ENCODE data around the gene RPIA.

RPIA gene

GRCh38 chr2:88711897-88712296 lies 20.4 kb downstream of the RPIA start:
- ChIA-PET CTCF (no interaction called here), POLR2A (no interaction called here)
- no peak for DNase-seq (ENCODE audit: extremely low spot score)
- TF ChIP-seq L3MBTL2 (conservative IDR thresholded peaks at IDR 0.05) (no peak), SP1 (IDR thresholded peaks at IDR 0.05) (no peak), PKNOX1 (IDR thresholded peaks at IDR 0.05) (no peak), BHLHE40 (IDR thresholded peaks at IDR 0.05; ENCODE audit: borderline replicate concordance) (no peak), FOXA1 (IDR thresholded peaks at IDR 0.05) (no peak), ZNF384 (IDR thresholded peaks at IDR 0.05) (no peak), TARDBP (IDR thresholded peaks at IDR 0.05) (no peak)

GRCh38 chr2:88713408-88713807 lies 21.9 kb downstream of the RPIA start:
- CTCF ChIA-PET, result interaction anchor here (0.7 kb wide), 1 partner anchor 217 kb away, joined by 3 read pairs; no protein-coding TSS in a partner anchor
- DNase-seq (ENCODE audit: extremely low spot score), result no peak
- POLR2A ChIA-PET, result no interaction called here
- TF ChIP-seq PKNOX1 (IDR thresholded peaks at IDR 0.05), result no peak
- no peak for TF ChIP-seq FOXM1 (IDR thresholded peaks at IDR 0.05; ENCODE audit: borderline replicate concordance)
- TF ChIP-seq LEF1 (IDR thresholded peaks at IDR 0.05; ENCODE audit: borderline replicate concordance), result no peak
- TF ChIP-seq FOXA1 (IDR thresholded peaks at IDR 0.05), result no peak
- TF ChIP-seq ELF4 (IDR thresholded peaks at IDR 0.05), result no peak
- TF ChIP-seq ZNF384 (IDR thresholded peaks at IDR 0.05), result no peak
- no peak for TF ChIP-seq ARNT (IDR thresholded peaks at IDR 0.05)
- TF ChIP-seq HDGF (IDR thresholded peaks at IDR 0.05; ENCODE audit: borderline replicate concordance), result no peak
- TF ChIP-seq NFRKB (IDR thresholded peaks at IDR 0.05), result no peak
- no peak for TF ChIP-seq TARDBP (IDR thresholded peaks at IDR 0.05)
- TF ChIP-seq SP1 (IDR thresholded peaks at IDR 0.05), result no peak
- TF ChIP-seq L3MBTL2 (conservative IDR thresholded peaks at IDR 0.05), result no peak
- no peak for TF ChIP-seq CTBP1 (IDR thresholded peaks at IDR 0.05; ENCODE audit: borderline replicate concordance)

- DNase-seq (ENCODE audit: extremely low spot score), result no peak
- TF ChIP-seq TARDBP (IDR thresholded peaks at IDR 0.05) (no peak), PKNOX1 (IDR thresholded peaks at IDR 0.05) (no peak), ZNF384 (IDR thresholded peaks at IDR 0.05) (no peak), CTBP1 (IDR thresholded peaks at IDR 0.05; ENCODE audit: borderline replicate concordance) (no peak)
- ChIA-PET POLR2A (no interaction called here), CTCF (no interaction called here)
These were observed 23.2 kb downstream of the RPIA start for GRCh38 chr2:88714667-88715066.

- CTCF ChIA-PET, result no interaction called here
- DNase-seq (ENCODE audit: extremely low spot score), result no peak
- POLR2A ChIA-PET, result no interaction called here
- TF ChIP-seq ELF4 (IDR thresholded peaks at IDR 0.05) (no peak), FOXK2 (IDR thresholded peaks at IDR 0.05) (no peak), HDGF (IDR thresholded peaks at IDR 0.05; ENCODE audit: borderline replicate concordance) (no peak)
These were observed 28.9 kb downstream of the RPIA start for GRCh38 chr2:88720399-88720798.

GRCh38 chr2:88721268-88721667 lies 29.8 kb downstream of the RPIA start:
- ChIA-PET CTCF (interaction anchor here (0.6 kb wide), 1 partner anchor 15 kb away, joined by 3 read pairs; no protein-coding TSS in a partner anchor), POLR2A (no interaction called here)
- DNase-seq (ENCODE audit: extremely low spot score), result no peak
- no peak for TF ChIP-seq TARDBP (IDR thresholded peaks at IDR 0.05)

GRCh38 chr2:88724643-88725332 lies 33.3 kb downstream of the RPIA start:
- TF ChIP-seq SP1 (IDR thresholded peaks at IDR 0.05) (no peak), BHLHE40 (IDR thresholded peaks at IDR 0.05; ENCODE audit: borderline replicate concordance) (no peak), LEF1 (IDR thresholded peaks at IDR 0.05; ENCODE audit: borderline replicate concordance) (no peak), FOXM1 (IDR thresholded peaks at IDR 0.05; ENCODE audit: borderline replicate concordance) (no peak), PKNOX1 (IDR thresholded peaks at IDR 0.05) (no peak), L3MBTL2 (conservative IDR thresholded peaks at IDR 0.05) (no peak), ELF4 (IDR thresholded peaks at IDR 0.05) (no peak), HDGF (IDR thresholded peaks at IDR 0.05; ENCODE audit: borderline replicate concordance) (no peak), SUZ12 (IDR thresholded peaks at IDR 0.05) (no peak)
- ChIA-PET CTCF (no interaction called here), POLR2A (no interaction called here)
- no peak for DNase-seq (ENCODE audit: extremely low spot score)

All from HEK293T (cell line).